Neural crest cell (in vitro differentiated cells): ENCODE results near the gene FCN2. TPM values are rescaled to one million over a fixed set of nuclear protein-coding genes. Genes with fewer than 3 reads are reported as not detected.

Source experiments
- DNase-seq: peaks from one replicate; pipeline ENCODE4 v3.0.0; 2021; ENCODE audit warnings: low read depth, mixed read lengths, low spot score
- H3K27ac Mint-ChIP-seq: one replicate; pipeline ENCODE4 v1.8.0; 2021; ENCODE audit warnings: mild to moderate bottlenecking, mixed read lengths; ENCODE audit not compliant: unreplicated experiment
- H3K27me3 Mint-ChIP-seq: 2 replicates; pipeline ENCODE4 v1.8.0; 2021; ENCODE audit warnings: low read depth, mild to moderate bottlenecking, mixed read lengths
- H3K36me3 Mint-ChIP-seq: 2 replicates; pipeline ENCODE4 v1.8.0; 2021; ENCODE audit warnings: low read depth, mild to moderate bottlenecking, mixed read lengths
- H3K4me1 Mint-ChIP-seq: 2 replicates; pipeline ENCODE4 v1.8.0; 2021; ENCODE audit warnings: mixed read lengths
- H3K4me3 Mint-ChIP-seq: one replicate; pipeline ENCODE4 v1.8.0; 2021; ENCODE audit warnings: mild to moderate bottlenecking, mixed read lengths
- H3K9me3 Mint-ChIP-seq: 2 replicates; pipeline ENCODE4 v1.8.0; 2021; ENCODE audit warnings: mixed read lengths
- CTCF ChIP-seq: fragments of 200-600 bp; sonication (generic); conservative IDR thresholded peaks from 2 replicates; pipeline ENCODE4 v1.5.0; 2021; ENCODE audit warnings: antibody characterized with exemption, mild to moderate bottlenecking
- total RNA-seq: library from RNA; stranded (reverse); gene quantifications from 2 replicates; pipeline ENCODE4 v1.2.1, GENCODE V29; 2021

The FCN2 gene
- total RNA-seq, 1 donor from 2014 or later: not detected

GRCh38 chr9:134932171-134932570 is 51.6 kb downstream of the FCN2 start:
- Mint-ChIP-seq H3K27ac (no peak overlapping the region), H3K4me1 (peaks cover 9% of the 10 kb centered on the region), H3K9me3 (no peaks in the 10 kb centered on the region), H3K4me3 (no peak overlapping the region), H3K27me3 (peaks cover 6% of the 10 kb centered on the region), H3K36me3 (no peaks in the 10 kb centered on the region)
- no peak for TF ChIP-seq CTCF
- DNase-seq: no peak

- H3K4me1 Mint-ChIP-seq: peaks cover 9% of the 10 kb centered on the region
- H3K9me3 Mint-ChIP-seq: no peaks in the 10 kb centered on the region
- H3K36me3 Mint-ChIP-seq: no peaks in the 10 kb centered on the region
- H3K27me3 Mint-ChIP-seq: peaks cover 6% of the 10 kb centered on the region
- H3K27ac Mint-ChIP-seq: no peak overlapping the region
- no peak overlapping the region for H3K4me3 Mint-ChIP-seq
- TF ChIP-seq CTCF: no peak
- DNase-seq: no peak
Measured at GRCh38 chr9:134932606-134933005, 52.0 kb downstream of the FCN2 start.

- peaks cover 2% of the 10 kb centered on the region for H3K27me3 Mint-ChIP-seq
- H3K27ac Mint-ChIP-seq: no peak overlapping the region
- no peak for DNase-seq
- H3K4me1 Mint-ChIP-seq: peaks cover 9% of the 10 kb centered on the region
- no peak overlapping the region for H3K4me3 Mint-ChIP-seq
- no peak for TF ChIP-seq CTCF
- H3K9me3 Mint-ChIP-seq: no peaks in the 10 kb centered on the region
- no peaks in the 10 kb centered on the region for H3K36me3 Mint-ChIP-seq
Measured at GRCh38 chr9:134933076-134933659, 52.6 kb downstream of the FCN2 start.

- Mint-ChIP-seq H3K4me1 (peaks cover 9% of the 10 kb centered on the region), H3K27me3 (peaks cover 2% of the 10 kb centered on the region), H3K4me3 (no peak overlapping the region), H3K36me3 (no peaks in the 10 kb centered on the region), H3K27ac (no peak overlapping the region), H3K9me3 (no peaks in the 10 kb centered on the region)
- TF ChIP-seq CTCF: no peak
- no peak for DNase-seq
Measured at GRCh38 chr9:134935056-134935640, 54.5 kb downstream of the FCN2 start.

GRCh38 chr9:134935701-134936345 is 55.2 kb downstream of the FCN2 start:
- no peak for TF ChIP-seq CTCF
- H3K27ac Mint-ChIP-seq: no peak overlapping the region
- H3K4me3 Mint-ChIP-seq: no peak overlapping the region
- DNase-seq: no peak
- H3K36me3 Mint-ChIP-seq: no peaks in the 10 kb centered on the region
- no peaks in the 10 kb centered on the region for H3K9me3 Mint-ChIP-seq
- H3K27me3 Mint-ChIP-seq: no peaks in the 10 kb centered on the region
- H3K4me1 Mint-ChIP-seq: peaks cover 9% of the 10 kb centered on the region
